Right lobe of liver (tissue), 6 donors: ENCODE measurements around the gene SLX4IP. TPM values are rescaled to one million over a fixed set of nuclear protein-coding genes. Genes with fewer than 3 reads are reported as not detected.

Experiments
- ATAC-seq, 4 donors: fragments of 200-7000 bp; cut with Tn5 transposase; one replicate each; pipeline ENCODE4 v1.9.1; 2020; ENCODE audit warnings: mild to moderate bottlenecking in 4 of 4, moderate library complexity in 4 of 4
- DNase-seq, 3 donors: peaks; one replicate each; pipeline ENCODE4 v3.0.0-alpha.2; 2020
- H3K27ac ChIP-seq, 3 donors: fragments of 200-600 bp; one replicate each; pipeline ENCODE4 v1.8.0; 2022
- H3K27me3 ChIP-seq, 2 donors: fragments of 200-600 bp; one replicate each; pipeline ENCODE4 v1.8.0; 2022
- H3K36me3 ChIP-seq, 4 donors: fragments of 200-600 bp; sonication (generic) in 1 of 4; one replicate each; pipeline versions ENCODE4 v1.5.1 to v1.8.0; 2017 to 2022; ENCODE audit warnings: control low read depth in 1 of 4
- H3K4me1 ChIP-seq, 4 donors: fragments of 200-600 bp; sonication (generic) in 1 of 4; one replicate each; pipeline versions ENCODE4 v1.5.1 to v1.8.0; 2017 to 2022; ENCODE audit warnings: control low read depth in 1 of 4
- H3K4me3 ChIP-seq, 3 donors: fragments of 200-600 bp; one replicate each; pipeline ENCODE4 v1.8.0; 2022
- H3K9me3 ChIP-seq, 4 donors: fragments of 200-600 bp; sonication (generic) in 1 of 4; one replicate each; pipeline versions ENCODE4 v1.5.1 to v1.8.0; 2017 to 2022; ENCODE audit warnings: control low read depth in 1 of 4
- CTCF ChIP-seq, 4 donors: fragments of 200-600 bp in 3 of 4; fragments of 450-650 bp in 1 of 4; IDR thresholded peaks; one replicate each; pipeline versions ENCODE4 v1.5.1 to v1.8.0; 2016 to 2022; ENCODE audit warnings: antibody characterized with exemption in 4 of 4, mild to moderate bottlenecking in 2 of 4
- POLR2A ChIP-seq: fragments of 450-650 bp; IDR thresholded peaks from one replicate; pipeline ENCODE4 v1.6.1; 2017; ENCODE audit warnings: antibody characterized with exemption, mild to moderate bottlenecking
- WGBS: methylation state at CpG from one replicate; pipeline ENCODE4 v1.1.6; 2018; ENCODE audit warnings: low coverage, low lambda C conversion rate; ENCODE audit not compliant: insufficient coverage; ENCODE audit errors: missing lambda C conversion rate; 5-methylcytosine and 5-hydroxymethylcytosine counted together
- intact Hi-C, 2 donors: fragments of 100-400 bp; cut with DNase I; formaldehyde crosslinking; loops; one replicate each; pipeline versions ENCODE4 v1.11.2 to v1.14.1; 2022
- total RNA-seq, 6 experiments: library from RNA; depleted of rRNA in 2 of 6; stranded (reverse); fragments of >200 nt in 2 of 6; fragmentation: NEBNext Ultra II Directional in 3 of 6; extraction: Animal tissue kit (Norgen Biotek cat#: 25700) in 3 of 6; gene quantifications; one replicate each; pipeline versions ENCODE4 v1.1.0 to v1.2.4, GENCODE V29; 2016 to 2023
- donor health status: DM: no; HTN: yes; CAD: no.
- donor health status: DM: no; HTN: no; CAD: no.
- donor health status: DM: no; HTN: no; CAD: no.
- donor health status: DM: no; HTN: yes; CAD: no.
- donor health status: DM: no; HTN: yes; CAD: no.

Gene SLX4IP
- total RNA-seq, 6 experiments from 2014 or later: 2.0 to 4.0 (median 3.5) TPM

- ATAC-seq (no peak), DNase-seq (no peak)
- H3K9me3 ChIP-seq: no peaks in the 10 kb centered on the region
- H3K27ac ChIP-seq: no peak overlapping the region
- TF ChIP-seq POLR2A (no peak), CTCF (IDR thresholded peaks at IDR 0.05) (no peak)
- H3K36me3 ChIP-seq: no peaks in the 10 kb centered on the region
- H3K4me3 ChIP-seq: no peak overlapping the region
- H3K27me3 ChIP-seq: no peaks in the 10 kb centered on the region
- H3K4me1 ChIP-seq: peaks cover 0 to 40% (median 11%) of the 10 kb centered on the region in 4 donors
- intact Hi-C loops: no loop called here
Observed at GRCh38 chr20:10428008-10428407, 7.1 kb upstream of the SLX4IP start.

GRCh38 chr20:10429443-10429981 is 5.6 kb upstream of the SLX4IP start:
- no peaks in the 10 kb centered on the region for H3K36me3 ChIP-seq
- TF ChIP-seq POLR2A: no peak
- H3K4me1 ChIP-seq: peaks cover 0 to 26% (median 11%) of the 10 kb centered on the region in 4 donors
- no peak overlapping the region for H3K27ac ChIP-seq
- no peak overlapping the region for H3K4me3 ChIP-seq
- H3K27me3 ChIP-seq: no peaks in the 10 kb centered on the region
- 31% methylated on average over 5 of the region's 5 CpGs for WGBS
- H3K9me3 ChIP-seq: no peaks in the 10 kb centered on the region
- intact Hi-C loops: no loop called here
- ATAC-seq: peak in 2 of 4 donors; percentile 27 to 52
- DNase-seq: peak in 2 of 3 donors; percentile 46 to 56

GRCh38 chr20:10430000-10430466 is 5.1 kb upstream of the SLX4IP start:
- no peak overlapping the region for H3K27ac ChIP-seq
- intact Hi-C loops: no loop called here
- no peak for TF ChIP-seq CTCF (IDR thresholded peaks at IDR 0.05)
- no peak for TF ChIP-seq POLR2A
- H3K27me3 ChIP-seq: no peaks in the 10 kb centered on the region
- H3K9me3 ChIP-seq: no peaks in the 10 kb centered on the region
- H3K4me3 ChIP-seq: no peak overlapping the region
- ATAC-seq: no peak
- no peaks in the 10 kb centered on the region for H3K36me3 ChIP-seq
- H3K4me1 ChIP-seq: peaks cover 0 to 26% (median 10%) of the 10 kb centered on the region in 4 donors
- no peak for DNase-seq

- TF ChIP-seq CTCF (IDR thresholded peaks at IDR 0.05) (no peak), POLR2A (no peak)
- no peak overlapping the region for H3K27ac ChIP-seq
- no peaks in the 10 kb centered on the region for H3K27me3 ChIP-seq
- H3K4me1 ChIP-seq: peaks cover 0 to 29% (median 10%) of the 10 kb centered on the region in 4 donors
- H3K9me3 ChIP-seq: no peaks in the 10 kb centered on the region
- intact Hi-C loops: no loop called here
- H3K36me3 ChIP-seq: no peaks in the 10 kb centered on the region
- WGBS: 38% methylated on average over 4 of the region's 5 CpGs
- ATAC-seq (no peak), DNase-seq (no peak)
- no peak overlapping the region for H3K4me3 ChIP-seq
Observed at GRCh38 chr20:10430704-10431103, 4.4 kb upstream of the SLX4IP start.

GRCh38 chr20:10432079-10432478 is 3.0 kb upstream of the SLX4IP start:
- no peak overlapping the region for H3K4me3 ChIP-seq
- intact Hi-C loops: no loop called here
- no peaks in the 10 kb centered on the region for H3K36me3 ChIP-seq
- 40% methylated on average over 1 of the region's 1 CpG for WGBS
- no peak overlapping the region for H3K27ac ChIP-seq
- DNase-seq (no peak), ATAC-seq (no peak)
- no peaks in the 10 kb centered on the region for H3K9me3 ChIP-seq
- H3K27me3 ChIP-seq: no peaks in the 10 kb centered on the region
- H3K4me1 ChIP-seq: peaks cover 0 to 34% (median 10%) of the 10 kb centered on the region in 4 donors
- TF ChIP-seq POLR2A (no peak), CTCF (IDR thresholded peaks at IDR 0.05) (no peak)
